ENCODE data around the gene IGLL5. TPM values are rescaled to one million over a fixed set of nuclear protein-coding genes. Genes with fewer than 3 reads are reported as not detected.

The IGLL5 gene
- total and polyA plus RNA-seq, 9 of the 15 experiments (the other 6 are each of a cell fraction or from before 2014, with no cell fraction given), result not detected

DNA sequence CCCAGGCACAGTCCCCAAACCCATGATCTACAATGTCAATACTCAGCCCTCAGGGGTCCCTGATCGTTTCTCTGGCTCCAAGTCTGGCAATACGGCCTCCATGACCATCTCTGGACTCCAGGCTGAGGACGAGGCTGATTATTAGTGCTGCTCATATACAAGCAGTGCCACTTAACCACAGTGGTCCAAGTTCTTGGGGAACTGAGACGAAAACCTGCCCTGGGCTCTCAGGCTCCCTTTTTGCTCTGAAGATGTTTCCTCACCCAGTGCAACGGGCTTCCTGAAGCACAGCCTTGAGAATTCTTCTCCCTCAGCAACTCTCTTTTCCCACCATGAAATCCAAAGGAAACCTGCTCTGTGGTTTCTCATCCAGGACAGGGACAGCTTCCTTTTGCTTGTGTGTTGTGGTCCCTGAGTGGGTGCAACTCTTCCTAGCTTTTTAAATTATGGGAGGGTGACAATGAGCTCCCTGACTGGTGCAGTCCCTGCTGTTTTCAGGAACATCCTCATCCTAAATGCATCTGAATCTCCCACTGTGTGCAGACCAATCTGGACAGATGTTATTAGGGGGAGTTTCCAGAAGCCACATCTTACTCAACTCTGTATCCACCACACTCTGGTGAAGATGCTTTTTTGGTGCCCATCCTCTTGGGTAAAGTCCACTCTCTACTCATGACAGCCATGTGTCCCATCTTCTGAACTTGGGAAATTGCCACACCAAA is 30.6 kb upstream of the IGLL5 start (continued):
- TF ChIP-seq, protein P1, sequence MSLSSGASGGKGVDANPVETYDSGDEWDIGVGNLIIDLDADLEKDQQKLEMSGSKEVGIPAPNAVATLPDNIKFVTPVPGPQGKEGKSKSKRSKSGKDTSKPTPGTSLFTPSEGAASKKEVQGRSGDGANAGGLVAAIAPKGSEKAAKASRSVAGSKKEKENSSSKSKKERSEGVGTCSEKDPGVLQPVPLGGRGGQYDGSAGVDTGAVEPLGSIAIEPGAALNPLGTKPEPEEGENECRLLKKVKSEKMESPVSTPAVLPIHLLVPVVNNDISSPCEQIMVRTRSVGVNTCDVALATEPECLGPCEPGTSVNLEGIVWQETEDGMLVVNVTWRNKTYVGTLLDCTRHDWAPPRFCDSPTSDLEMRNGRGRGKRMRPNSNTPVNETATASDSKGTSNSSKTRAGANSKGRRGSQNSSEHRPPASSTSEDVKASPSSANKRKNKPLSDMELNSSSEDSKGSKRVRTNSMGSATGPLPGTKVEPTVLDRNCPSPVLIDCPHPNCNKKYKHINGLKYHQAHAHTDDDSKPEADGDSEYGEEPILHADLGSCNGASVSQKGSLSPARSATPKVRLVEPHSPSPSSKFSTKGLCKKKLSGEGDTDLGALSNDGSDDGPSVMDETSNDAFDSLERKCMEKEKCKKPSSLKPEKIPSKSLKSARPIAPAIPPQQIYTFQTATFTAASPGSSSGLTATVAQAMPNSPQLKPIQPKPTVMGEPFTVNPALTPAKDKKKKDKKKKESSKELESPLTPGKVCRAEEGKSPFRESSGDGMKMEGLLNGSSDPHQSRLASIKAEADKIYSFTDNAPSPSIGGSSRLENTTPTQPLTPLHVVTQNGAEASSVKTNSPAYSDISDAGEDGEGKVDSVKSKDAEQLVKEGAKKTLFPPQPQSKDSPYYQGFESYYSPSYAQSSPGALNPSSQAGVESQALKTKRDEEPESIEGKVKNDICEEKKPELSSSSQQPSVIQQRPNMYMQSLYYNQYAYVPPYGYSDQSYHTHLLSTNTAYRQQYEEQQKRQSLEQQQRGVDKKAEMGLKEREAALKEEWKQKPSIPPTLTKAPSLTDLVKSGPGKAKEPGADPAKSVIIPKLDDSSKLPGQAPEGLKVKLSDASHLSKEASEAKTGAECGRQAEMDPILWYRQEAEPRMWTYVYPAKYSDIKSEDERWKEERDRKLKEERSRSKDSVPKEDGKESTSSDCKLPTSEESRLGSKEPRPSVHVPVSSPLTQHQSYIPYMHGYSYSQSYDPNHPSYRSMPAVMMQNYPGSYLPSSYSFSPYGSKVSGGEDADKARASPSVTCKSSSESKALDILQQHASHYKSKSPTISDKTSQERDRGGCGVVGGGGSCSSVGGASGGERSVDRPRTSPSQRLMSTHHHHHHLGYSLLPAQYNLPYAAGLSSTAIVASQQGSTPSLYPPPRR (CRISPR knock-in tag; IDR thresholded peaks at IDR 0.05; ENCODE audit: borderline replicate concordance), result no peak
- TF ChIP-seq SREBF2 (CRISPR knock-in tag; IDR thresholded peaks at IDR 0.05) (no peak), ATF1 (CRISPR knock-in tag; IDR thresholded peaks at IDR 0.05) (no peak), ATF1 (tag; IDR thresholded peaks at IDR 0.05) (no peak)
- TF ChIP-seq, protein P2, sequence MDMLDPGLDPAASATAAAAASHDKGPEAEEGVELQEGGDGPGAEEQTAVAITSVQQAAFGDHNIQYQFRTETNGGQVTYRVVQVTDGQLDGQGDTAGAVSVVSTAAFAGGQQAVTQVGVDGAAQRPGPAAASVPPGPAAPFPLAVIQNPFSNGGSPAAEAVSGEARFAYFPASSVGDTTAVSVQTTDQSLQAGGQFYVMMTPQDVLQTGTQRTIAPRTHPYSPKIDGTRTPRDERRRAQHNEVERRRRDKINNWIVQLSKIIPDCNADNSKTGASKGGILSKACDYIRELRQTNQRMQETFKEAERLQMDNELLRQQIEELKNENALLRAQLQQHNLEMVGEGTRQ (CRISPR knock-in tag; IDR thresholded peaks at IDR 0.05), result peak; percentile 30; the same call in 1 of the 2 replicates
- TF ChIP-seq, protein P3, sequence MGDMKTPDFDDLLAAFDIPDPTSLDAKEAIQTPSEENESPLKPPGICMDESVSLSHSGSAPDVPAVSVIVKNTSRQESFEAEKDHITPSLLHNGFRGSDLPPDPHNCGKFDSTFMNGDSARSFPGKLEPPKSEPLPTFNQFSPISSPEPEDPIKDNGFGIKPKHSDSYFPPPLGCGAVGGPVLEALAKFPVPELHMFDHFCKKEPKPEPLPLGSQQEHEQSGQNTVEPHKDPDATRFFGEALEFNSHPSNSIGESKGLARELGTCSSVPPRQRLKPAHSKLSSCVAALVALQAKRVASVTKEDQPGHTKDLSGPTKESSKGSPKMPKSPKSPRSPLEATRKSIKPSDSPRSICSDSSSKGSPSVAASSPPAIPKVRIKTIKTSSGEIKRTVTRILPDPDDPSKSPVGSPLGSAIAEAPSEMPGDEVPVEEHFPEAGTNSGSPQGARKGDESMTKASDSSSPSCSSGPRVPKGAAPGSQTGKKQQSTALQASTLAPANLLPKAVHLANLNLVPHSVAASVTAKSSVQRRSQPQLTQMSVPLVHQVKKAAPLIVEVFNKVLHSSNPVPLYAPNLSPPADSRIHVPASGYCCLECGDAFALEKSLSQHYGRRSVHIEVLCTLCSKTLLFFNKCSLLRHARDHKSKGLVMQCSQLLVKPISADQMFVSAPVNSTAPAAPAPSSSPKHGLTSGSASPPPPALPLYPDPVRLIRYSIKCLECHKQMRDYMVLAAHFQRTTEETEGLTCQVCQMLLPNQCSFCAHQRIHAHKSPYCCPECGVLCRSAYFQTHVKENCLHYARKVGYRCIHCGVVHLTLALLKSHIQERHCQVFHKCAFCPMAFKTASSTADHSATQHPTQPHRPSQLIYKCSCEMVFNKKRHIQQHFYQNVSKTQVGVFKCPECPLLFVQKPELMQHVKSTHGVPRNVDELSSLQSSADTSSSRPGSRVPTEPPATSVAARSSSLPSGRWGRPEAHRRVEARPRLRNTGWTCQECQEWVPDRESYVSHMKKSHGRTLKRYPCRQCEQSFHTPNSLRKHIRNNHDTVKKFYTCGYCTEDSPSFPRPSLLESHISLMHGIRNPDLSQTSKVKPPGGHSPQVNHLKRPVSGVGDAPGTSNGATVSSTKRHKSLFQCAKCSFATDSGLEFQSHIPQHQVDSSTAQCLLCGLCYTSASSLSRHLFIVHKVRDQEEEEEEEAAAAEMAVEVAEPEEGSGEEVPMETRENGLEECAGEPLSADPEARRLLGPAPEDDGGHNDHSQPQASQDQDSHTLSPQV (IDR thresholded peaks at IDR 0.05), result no peak
- TF ChIP-seq, protein P4, sequence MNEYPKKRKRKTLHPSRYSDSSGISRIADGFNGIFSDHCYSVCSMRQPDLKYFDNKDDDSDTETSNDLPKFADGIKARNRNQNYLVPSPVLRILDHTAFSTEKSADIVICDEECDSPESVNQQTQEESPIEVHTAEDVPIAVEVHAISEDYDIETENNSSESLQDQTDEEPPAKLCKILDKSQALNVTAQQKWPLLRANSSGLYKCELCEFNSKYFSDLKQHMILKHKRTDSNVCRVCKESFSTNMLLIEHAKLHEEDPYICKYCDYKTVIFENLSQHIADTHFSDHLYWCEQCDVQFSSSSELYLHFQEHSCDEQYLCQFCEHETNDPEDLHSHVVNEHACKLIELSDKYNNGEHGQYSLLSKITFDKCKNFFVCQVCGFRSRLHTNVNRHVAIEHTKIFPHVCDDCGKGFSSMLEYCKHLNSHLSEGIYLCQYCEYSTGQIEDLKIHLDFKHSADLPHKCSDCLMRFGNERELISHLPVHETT (CRISPR knock-in tag; conservative IDR thresholded peaks at IDR 0.05 in 1 of 2, IDR thresholded peaks at IDR 0.05 in 1 of 2), result 0 out of 4 replicates have a peak, but pooled peaks of 1 of the 2 experiments have one; percentile 18

All from K562 (cell line).